ENCODE measurements around the gene AK4.

DNA sequence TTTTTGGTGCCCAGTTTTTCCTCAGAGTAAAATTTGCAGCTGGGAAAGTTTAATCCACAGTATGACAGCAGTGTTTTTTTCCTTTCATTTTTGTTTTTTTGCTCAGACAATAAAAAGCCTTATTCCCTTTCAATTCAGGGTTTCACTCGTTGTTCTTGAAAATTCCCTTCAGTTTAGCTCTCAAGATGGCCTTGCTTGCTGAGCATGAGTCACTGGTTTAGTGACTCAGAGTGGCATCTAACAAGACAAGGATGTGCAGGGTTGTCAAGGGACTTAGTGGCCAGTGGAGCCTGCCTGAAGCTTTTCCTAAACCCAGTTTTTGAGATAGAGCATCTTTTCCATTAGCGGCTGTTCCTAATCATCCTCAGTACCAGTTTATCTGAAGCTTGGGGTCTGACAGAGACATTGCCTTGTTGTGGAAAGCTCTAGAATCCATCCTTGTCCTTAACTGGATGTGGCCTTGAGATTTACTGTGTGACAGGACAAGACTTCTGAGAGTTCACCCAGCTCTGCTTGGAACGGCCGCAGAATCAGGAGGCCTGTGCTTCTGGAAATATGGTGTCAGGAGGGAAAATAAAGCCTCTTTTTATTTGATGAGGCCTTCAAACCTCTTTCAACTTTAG lies 113.0 kb downstream of the AK4 start:
- no peak for TF ChIP-seq MAX (IDR thresholded peaks at IDR 0.05)
- no peak for TF ChIP-seq MYC (IDR thresholded peaks at IDR 0.05; ENCODE audit: borderline replicate concordance, low read length)
- TF ChIP-seq MAFK (IDR thresholded peaks at IDR 0.05; ENCODE audit: partially characterized antibody): no peak
- TF ChIP-seq KDM1A (IDR thresholded peaks at IDR 0.05; ENCODE audit: low read depth): no peak
- no peak for TF ChIP-seq CTCF (IDR thresholded peaks at IDR 0.05)
